ENCODE data around the gene SLC22A15. TPM values are rescaled to one million over a fixed set of nuclear protein-coding genes. Genes with fewer than 3 reads are reported as not detected.
"Not testable (repeated sequence)": the region's sequence is repeated elsewhere in the genome, so short reads cannot be mapped to it uniquely, and the experiment has no call there.

SLC22A15 gene
- total RNA-seq, 1 donor from 2014 or later: 11.4 TPM

GRCh38 chr1:115980998-115981993 is 5.0 kb downstream of the SLC22A15 start:
- no peak for DNase-seq

GRCh38 chr1:115982400-115982799 is 6.1 kb downstream of the SLC22A15 start:
- DNase-seq: no peak

- DNase-seq: no peak
Observed at GRCh38 chr1:115983584-115983983, 7.3 kb downstream of the SLC22A15 start.

- no peak for DNase-seq
Observed at GRCh38 chr1:115987623-115988022, 11.3 kb downstream of the SLC22A15 start.

GRCh38 chr1:115988953-115989352 is 12.6 kb downstream of the SLC22A15 start:
- no peak for DNase-seq

- no peak for DNase-seq
Observed at GRCh38 chr1:115989699-115990098, 13.4 kb downstream of the SLC22A15 start.

- DNase-seq: no peak
Observed at GRCh38 chr1:115991909-115992308, 15.6 kb downstream of the SLC22A15 start.

GRCh38 chr1:115997921-115998320 is 21.6 kb downstream of the SLC22A15 start:
- DNase-seq: not testable (repeated sequence)

- DNase-seq: no peak
Observed at GRCh38 chr1:116001739-116002487, 25.6 kb downstream of the SLC22A15 start.

- DNase-seq: peak; percentile 51
Observed at GRCh38 chr1:116002781-116003420, 26.6 kb downstream of the SLC22A15 start.

GRCh38 chr1:116003823-116004222 is 27.5 kb downstream of the SLC22A15 start:
- DNase-seq: no peak

- no peak for DNase-seq
Observed at GRCh38 chr1:116006486-116006964, 30.2 kb downstream of the SLC22A15 start.

GRCh38 chr1:116008656-116009390 is 32.5 kb downstream of the SLC22A15 start:
- DNase-seq: peak; percentile 31

GRCh38 chr1:116012716-116013115 is 36.4 kb downstream of the SLC22A15 start:
- no peak for DNase-seq

GRCh38 chr1:116015679-116016078 is 39.4 kb downstream of the SLC22A15 start:
- DNase-seq: no peak

GRCh38 chr1:116018007-116018406 is 41.7 kb downstream of the SLC22A15 start:
- no peak for DNase-seq

- DNase-seq: no peak
Observed at GRCh38 chr1:116019653-116020253, 43.4 kb downstream of the SLC22A15 start.

- DNase-seq: no peak
Observed at GRCh38 chr1:116020668-116021272, 44.5 kb downstream of the SLC22A15 start.

GRCh38 chr1:116024626-116025025 is 48.3 kb downstream of the SLC22A15 start:
- no peak for DNase-seq

- DNase-seq: no peak
Observed at GRCh38 chr1:116026631-116027030, 50.3 kb downstream of the SLC22A15 start.

GRCh38 chr1:116031302-116031835 is 55.1 kb downstream of the SLC22A15 start:
- no peak for DNase-seq
